H1 (cell line): ENCODE measurements around the gene MACROD2. TPM values are rescaled to one million over a fixed set of nuclear protein-coding genes. Genes with fewer than 3 reads are reported as not detected.

Source experiments
- CTCF ChIA-PET: fragments of 300-600 bp; sonication (Branson Sonifier 250); formaldehyde crosslinking; loops from one replicate; lab custom pipeline; 2021; ENCODE audit not compliant: partially characterized antibody; lab: Charles Lee
- POLR2A ChIA-PET: fragments of 300-600 bp; sonication (Branson Sonifier 250); formaldehyde crosslinking; loops from one replicate; lab custom pipeline; 2021; ENCODE audit warnings: inconsistent platforms; ENCODE audit not compliant: partially characterized antibody; lab: Charles Lee
- DNase-seq, 2 experiments: peaks; one replicate each; pipeline versions ENCODE4 v3.0.0 to v3.0.0-alpha.2; 2010 to 2022; ENCODE audit warnings: low spot score in 2 of 2, low read depth in 1 of 2, mixed read lengths in 1 of 2
- FAIRE-seq: peaks from 2 replicates; lab custom pipeline; 2011; peaks lifted over from hg19 to GRCh38; lab: Jason Lieb, UNC
- H2AFZ ChIP-seq: 2 replicates; pipeline ENCODE4 v1.8.1; 2012; ENCODE audit warnings: low read length, inconsistent platforms
- H2AK5ac ChIP-seq: 2 replicates; pipeline ENCODE4 v1.6.1; 2013; ENCODE audit warnings: low read depth, low read length
- H2BK120ac ChIP-seq: replicated peaks from 2 replicates; pipeline ENCODE3; 2013; ENCODE audit warnings: low read depth, low read length, inconsistent platforms
- H2BK12ac ChIP-seq: 2 replicates; pipeline ENCODE4 v1.6.1; 2013; ENCODE audit warnings: low read depth, low read length
- H2BK15ac ChIP-seq: 2 replicates; pipeline ENCODE4 v1.6.1; 2013; ENCODE audit warnings: low read length
- H2BK20ac ChIP-seq: 2 replicates; pipeline ENCODE4 v1.6.1; 2013; ENCODE audit warnings: low read length
- H2BK5ac ChIP-seq: 2 replicates; pipeline ENCODE4 v1.6.1; 2013; ENCODE audit warnings: low read depth, low read length
- H3K14ac ChIP-seq: 2 replicates; pipeline ENCODE4 v1.6.1; 2013; ENCODE audit warnings: inconsistent platforms; ENCODE audit not compliant: insufficient read length
- H3K18ac ChIP-seq: 2 replicates; pipeline ENCODE4 v1.6.1; 2013; ENCODE audit warnings: low read length; ENCODE audit errors: extremely low read depth
- H3K23ac ChIP-seq: 2 replicates; pipeline ENCODE4 v1.6.1; 2013; ENCODE audit warnings: inconsistent platforms; ENCODE audit not compliant: insufficient read length
- H3K23me2 ChIP-seq: 2 replicates; pipeline ENCODE4 v1.6.1; 2013; ENCODE audit warnings: low read depth, low read length
- H3K27ac ChIP-seq: 2 replicates; pipeline ENCODE4 v1.6.1; 2011; ENCODE audit warnings: low read depth, low read length, inconsistent platforms
- H3K27me3 ChIP-seq, 4 experiments: replicated peaks in 1 of 4; 1 replicate in 1 of 4; 2 replicates in 3 of 4; pipeline versions ENCODE4 v1.6.1 to v1.8.1; 2011 to 2013; ENCODE audit warnings: low read length in 3 of 4, mild to moderate bottlenecking in 3 of 4, inconsistent platforms in 2 of 4, mixed read lengths in 2 of 4, moderate library complexity in 1 of 4; ENCODE audit not compliant: control insufficient read depth in 3 of 4, insufficient read depth in 3 of 4; ENCODE audit errors: extremely low read depth in 1 of 4
- H3K36me3 ChIP-seq, 4 experiments: 2 replicates each; pipeline versions ENCODE4 v1.6.1 to v1.8.1; 2011 to 2013; ENCODE audit warnings: mild to moderate bottlenecking in 4 of 4, low read length in 3 of 4, moderate library complexity in 2 of 4, control low read depth in 1 of 4, inconsistent platforms in 1 of 4; ENCODE audit not compliant: insufficient read depth in 4 of 4, control insufficient read depth in 2 of 4
- H3K4ac ChIP-seq: replicated peaks from 2 replicates; pipeline ENCODE3; 2013; ENCODE audit warnings: low read length, low read depth, mixed read lengths, inconsistent platforms; ENCODE audit not compliant: insufficient read length
- H3K4me1 ChIP-seq, 4 experiments: replicated peaks in 1 of 4; 1 replicate in 1 of 4; 2 replicates in 3 of 4; pipeline versions ENCODE4 v1.6.1 to v1.8.1; 2011 to 2013; ENCODE audit warnings: low read length in 3 of 4, inconsistent platforms in 2 of 4, mixed read lengths in 1 of 4; ENCODE audit not compliant: insufficient read depth in 4 of 4, control insufficient read depth in 3 of 4
- H3K4me2 ChIP-seq, 2 experiments: 2 replicates each; pipeline versions ENCODE4 v1.6.1 to v1.8.1; 2011 to 2013; ENCODE audit warnings: low read depth in 2 of 2, low read length in 2 of 2, control low read depth in 1 of 2, inconsistent platforms in 1 of 2, mild to moderate bottlenecking in 1 of 2; ENCODE audit not compliant: insufficient read depth in 1 of 2
- H3K4me3 ChIP-seq, 4 experiments: fragments of 200-600, 300-600 bp in 1 of 4; sonication (generic), shearing (Covaris generic), sonication (Bioruptor Twin) in 1 of 4; 2 replicates each; pipeline versions ENCODE4 v1.5.1 to v1.8.1; 2011 to 2016; ENCODE audit warnings: low read length in 4 of 4, low read depth in 3 of 4, control low read depth in 2 of 4, inconsistent platforms in 2 of 4, mild to moderate bottlenecking in 2 of 4, mixed read lengths in 1 of 4, moderate library complexity in 1 of 4; ENCODE audit not compliant: insufficient read depth in 2 of 4; ENCODE audit errors: extremely low read depth in 1 of 4
- H3K56ac ChIP-seq: replicated peaks from 2 replicates; pipeline ENCODE3; 2013; ENCODE audit warnings: low read depth, mild to moderate bottlenecking, mixed read lengths, low read length, inconsistent platforms; ENCODE audit not compliant: insufficient read length
- H3K79me1 ChIP-seq: 2 replicates; pipeline ENCODE4 v1.6.1; 2013; ENCODE audit warnings: low read depth, low read length, control low read depth
- H3K79me2 ChIP-seq, 2 experiments: 2 replicates each; pipeline versions ENCODE4 v1.6.1 to v1.8.1; 2012 to 2013; ENCODE audit warnings: low read length in 2 of 2, mild to moderate bottlenecking in 2 of 2, inconsistent platforms in 1 of 2; ENCODE audit not compliant: insufficient read depth in 2 of 2, control insufficient read depth in 1 of 2
- H3K9ac ChIP-seq, 4 experiments: replicated peaks in 1 of 4; 1 replicate in 1 of 4; 2 replicates in 3 of 4; pipeline versions ENCODE4 v1.6.1 to v1.8.1; 2011 to 2013; ENCODE audit warnings: low read depth in 3 of 4, low read length in 3 of 4, control low read depth in 2 of 4, mild to moderate bottlenecking in 2 of 4, moderate library complexity in 2 of 4, inconsistent platforms in 1 of 4; ENCODE audit errors: extremely low read depth in 1 of 4
- H3K9me3 ChIP-seq, 2 experiments: 2 replicates each; pipeline versions ENCODE4 v1.6.1 to v1.8.1; 2012 to 2013; ENCODE audit warnings: mild to moderate bottlenecking in 2 of 2, moderate library complexity in 2 of 2, control low read depth in 1 of 2, inconsistent platforms in 1 of 2, low read depth in 1 of 2, low read length in 1 of 2, mixed read lengths in 1 of 2; ENCODE audit not compliant: insufficient read depth in 2 of 2
- H4K20me1 ChIP-seq, 2 experiments: replicated peaks in 1 of 2; 2 replicates each; pipeline versions ENCODE3 to v1.8.1; 2011 to 2013; ENCODE audit warnings: inconsistent platforms in 2 of 2, low read length in 2 of 2, mild to moderate bottlenecking in 1 of 2; ENCODE audit not compliant: insufficient read depth in 2 of 2, control insufficient read depth in 1 of 2
- H4K5ac ChIP-seq: 2 replicates; pipeline ENCODE4 v1.6.1; 2013; ENCODE audit warnings: low read length, low read depth, mixed read lengths, inconsistent platforms; ENCODE audit not compliant: insufficient read length
- H4K8ac ChIP-seq: 2 replicates; pipeline ENCODE4 v1.8.0; 2013; ENCODE audit warnings: mild to moderate bottlenecking, moderate library complexity, low read length, inconsistent platforms; ENCODE audit not compliant: insufficient read depth; ENCODE audit errors: extremely low read depth
- H4K91ac ChIP-seq: replicated peaks from 2 replicates; pipeline ENCODE3; 2013; ENCODE audit warnings: low read length, mixed read lengths, inconsistent platforms; ENCODE audit not compliant: insufficient read length
- CHD1 ChIP-seq: IDR thresholded peaks from 2 replicates; pipeline ENCODE4 v1.6.1; 2012; ENCODE audit warnings: low read depth, low read length, improper control_type of control experiment
- NRF1 ChIP-seq: IDR thresholded peaks from 2 replicates; pipeline ENCODE4 v1.6.1; 2011; ENCODE audit warnings: mild to moderate bottlenecking, low read depth, low read length, improper control_type of control experiment
- SP2 ChIP-seq: IDR thresholded peaks from 2 replicates; pipeline ENCODE4 v1.6.1; 2012; ENCODE audit warnings: mild to moderate bottlenecking, low read length, inconsistent platforms
- WGBS, 2 experiments: shearing (Covaris generic) in 1 of 2; methylation state at CpG; one replicate each; pipeline versions ENCODE4 v1.1.6 to v1.1.7; 2013 to 2015; ENCODE audit warnings: low lambda C conversion rate in 2 of 2, mixed read lengths in 2 of 2, inconsistent platforms in 1 of 2, low coverage in 1 of 2, missing lambda C conversion rate in 1 of 2; ENCODE audit not compliant: insufficient replicate concordance in 2 of 2, insufficient coverage in 1 of 2, insufficient read length in 1 of 2; ENCODE audit errors: extremely low coverage in 1 of 2, missing lambda C conversion rate in 1 of 2; 5-methylcytosine and 5-hydroxymethylcytosine counted together
- polyA plus RNA-seq, 7 experiments: library from polyadenylated mRNA; depleted of rRNA in 3 of 7; stranded (reverse) in 5 of 7; unstranded in 2 of 7; fragments of >200 nt in 5 of 7; fragments of 200-250 nt in 2 of 7; gene quantifications; 1 replicate in 5 of 7; 2 replicates in 1 of 7; 4 replicates in 1 of 7; pipeline versions ENCODE4 v1.2.1 to v1.2.3, GENCODE V29; 2011 to 2013; ENCODE audit warnings: missing spikeins in 2 of 7, mixed read lengths in 2 of 7
- total RNA-seq: library from RNA; stranded (reverse); fragmentation: NEBNext Ultra II Directional; extraction: Animal tissue kit (Norgen Biotek cat#: 25700); gene quantifications from 2 replicates; pipeline ENCODE4 v1.2.1, GENCODE V29; 2021

The MACROD2 gene
- total and polyA plus RNA-seq, 2 of the 8 experiments (the other 6 are each of a cell fraction or from before 2014, with no cell fraction given), result 0.70 to 3.9 TPM

DNA sequence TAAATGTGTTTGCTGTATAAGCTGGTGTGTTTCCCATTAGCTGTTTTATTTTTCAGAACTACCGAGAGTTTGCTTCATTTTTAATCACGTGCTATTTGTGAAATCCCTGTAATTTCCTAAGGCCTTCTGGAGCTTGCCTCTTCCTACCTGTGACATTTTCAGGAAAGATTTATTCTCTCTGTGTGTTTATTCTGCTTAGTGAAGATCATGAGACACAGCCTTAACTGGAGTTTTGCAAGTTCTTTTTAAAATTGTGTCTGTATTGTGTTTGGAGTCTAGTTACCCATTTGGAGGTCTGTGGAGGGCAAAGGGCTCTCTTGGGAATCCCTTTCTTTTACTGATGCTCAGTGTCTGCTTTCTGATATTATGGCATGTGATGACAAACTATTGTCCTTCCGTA lies 701.2 kb downstream of the MACROD2 start:
- Histone ChIP-seq H3K79me2 (no peaks in the 10 kb centered on the region), H3K4ac (no peak overlapping the region), H3K23me2 (no peaks in the 10 kb centered on the region; the same call in 1 of the 2 replicates), H3K23ac (no peak overlapping the region), H3K9me3 (no peaks in the 10 kb centered on the region), H2AFZ (no peak overlapping the region), H3K4me3 (no peak overlapping the region), H3K27me3 (no peaks in the 10 kb centered on the region; a peak in 1 of 7 replicates), H4K91ac (no peak overlapping the region), H4K8ac (no peak overlapping the region), H2BK120ac (no peak overlapping the region), H3K79me1 (no peaks in the 10 kb centered on the region), H3K14ac (no peak overlapping the region), H4K5ac (no peak overlapping the region), H2BK20ac (no peak overlapping the region), H3K4me1 (peaks cover 0 to 3% (median 0%) of the 10 kb centered on the region in 4 experiments; a peak in 1 of 7 replicates), H3K4me2 (no peak overlapping the region), H2BK12ac (no peak overlapping the region), H2BK5ac (no peak overlapping the region), H3K18ac (no peak overlapping the region), H3K36me3 (no peaks in the 10 kb centered on the region), H4K20me1 (no peaks in the 10 kb centered on the region), H3K56ac (no peak overlapping the region), H3K27ac (no peak overlapping the region), H2AK5ac (no peak overlapping the region), H2BK15ac (no peak overlapping the region), H3K9ac (no peak overlapping the region)
- POLR2A ChIA-PET, result no interaction called here
- FAIRE-seq (no peak), DNase-seq (no peak)
- CTCF ChIA-PET, result no interaction called here
- 94% methylated on average over 3 of the region's 3 CpGs; no CpG with 5 or more reads in 1 of the 2 experiments for WGBS, 2 experiments
- no peak for TF ChIP-seq NRF1
- no peak for TF ChIP-seq CHD1
- TF ChIP-seq SP2, result no peak
